ENCODE data around the gene HSD17B12.

- TF ChIP-seq, protein P1, sequence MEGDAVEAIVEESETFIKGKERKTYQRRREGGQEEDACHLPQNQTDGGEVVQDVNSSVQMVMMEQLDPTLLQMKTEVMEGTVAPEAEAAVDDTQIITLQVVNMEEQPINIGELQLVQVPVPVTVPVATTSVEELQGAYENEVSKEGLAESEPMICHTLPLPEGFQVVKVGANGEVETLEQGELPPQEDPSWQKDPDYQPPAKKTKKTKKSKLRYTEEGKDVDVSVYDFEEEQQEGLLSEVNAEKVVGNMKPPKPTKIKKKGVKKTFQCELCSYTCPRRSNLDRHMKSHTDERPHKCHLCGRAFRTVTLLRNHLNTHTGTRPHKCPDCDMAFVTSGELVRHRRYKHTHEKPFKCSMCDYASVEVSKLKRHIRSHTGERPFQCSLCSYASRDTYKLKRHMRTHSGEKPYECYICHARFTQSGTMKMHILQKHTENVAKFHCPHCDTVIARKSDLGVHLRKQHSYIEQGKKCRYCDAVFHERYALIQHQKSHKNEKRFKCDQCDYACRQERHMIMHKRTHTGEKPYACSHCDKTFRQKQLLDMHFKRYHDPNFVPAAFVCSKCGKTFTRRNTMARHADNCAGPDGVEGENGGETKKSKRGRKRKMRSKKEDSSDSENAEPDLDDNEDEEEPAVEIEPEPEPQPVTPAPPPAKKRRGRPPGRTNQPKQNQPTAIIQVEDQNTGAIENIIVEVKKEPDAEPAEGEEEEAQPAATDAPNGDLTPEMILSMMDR (conservative IDR thresholded peaks at IDR 0.05) = no peak
- no peak for TF ChIP-seq ZFX (IDR thresholded peaks at IDR 0.05)
Observed at GRCh38 chr11:43712676-43713075, 32.1 kb downstream of the HSD17B12 start.

Measured in C4-2B (cell line).